Endothelial cell of umbilical vein (primary cell): Measurements from ENCODE around the gene MGAT5B. TPM values are rescaled to one million over a fixed set of nuclear protein-coding genes. Genes with fewer than 3 reads are reported as not detected.

Experiments used
- BruUV-seq: library from RNA; stranded (reverse); fragments of 400-500 nt; replicated peaks from 2 replicates; lab custom pipeline; 2021; lab: Mats Ljungman, UMichigan
- CTCF ChIA-PET: fragments of 300-600, 350-600 bp; sonication (Branson Sonifier 250); formaldehyde crosslinking; loops from one replicate; lab custom pipeline; 2021; ENCODE audit warnings: antibody characterized with exemption, inconsistent platforms; lab: Charles Lee
- POLR2A ChIA-PET: fragments of 300-600, 350-600 bp; sonication (Branson Sonifier 250); formaldehyde crosslinking; loops from one replicate; lab custom pipeline; 2021; ENCODE audit warnings: antibody characterized with exemption, inconsistent platforms; lab: Charles Lee
- DNase-seq: peaks from one replicate; pipeline ENCODE4 v3.0.0-alpha.2; 2011; ENCODE audit warnings: low read depth, low spot score
- FAIRE-seq: peaks from 2 replicates; lab custom pipeline; 2011; peaks lifted over from hg19 to GRCh38; lab: Jason Lieb, UNC
- H2AFZ ChIP-seq: 2 replicates; pipeline ENCODE4 v1.6.0; 2012; ENCODE audit warnings: low read depth, low read length, control low read depth, inconsistent platforms
- H3K27ac ChIP-seq: 2 replicates; pipeline ENCODE4 v1.5.1; 2011; ENCODE audit warnings: low read depth, mild to moderate bottlenecking, control low read depth, low read length, moderate library complexity; ENCODE audit not compliant: insufficient read depth
- H3K27me3 ChIP-seq, 2 experiments: 2 replicates each; pipeline versions ENCODE4 v1.6.0 to v1.6.1; 2011; ENCODE audit warnings: low read length in 2 of 2, mixed read lengths in 1 of 2; ENCODE audit not compliant: control insufficient read depth in 2 of 2, insufficient read depth in 2 of 2
- H3K36me3 ChIP-seq, 2 experiments: 2 replicates in 1 of 2; 3 replicates in 1 of 2; pipeline ENCODE4 v1.5.1; 2011; ENCODE audit warnings: low read length in 2 of 2, mild to moderate bottlenecking in 1 of 2, moderate library complexity in 1 of 2; ENCODE audit not compliant: control insufficient read depth in 2 of 2, insufficient read depth in 2 of 2; ENCODE audit errors: extremely low read depth in 1 of 2
- H3K4me1 ChIP-seq: 3 replicates; pipeline ENCODE4 v1.5.1; 2011; ENCODE audit warnings: mild to moderate bottlenecking, low read length; ENCODE audit not compliant: control insufficient read depth, insufficient read depth; ENCODE audit errors: extremely low read depth
- H3K4me2 ChIP-seq: 2 replicates; pipeline ENCODE4 v1.6.1; 2011; ENCODE audit warnings: low read length, control low read depth, mixed read lengths; ENCODE audit not compliant: insufficient read depth
- H3K4me3 ChIP-seq, 3 experiments: fragments of 200-600 bp in 1 of 3; sonication (generic), shearing (Covaris generic) in 1 of 3; replicated peaks in 1 of 3; 2 replicates each; pipeline ENCODE4 v1.5.1; 2011 to 2016; ENCODE audit warnings: control low read depth in 3 of 3, low read length in 3 of 3, mild to moderate bottlenecking in 2 of 3, inconsistent platforms in 1 of 3, low read depth in 1 of 3, moderate library complexity in 1 of 3; ENCODE audit not compliant: insufficient read depth in 1 of 3
- H3K79me2 ChIP-seq: 2 replicates; pipeline ENCODE4 v1.6.0; 2012; ENCODE audit warnings: low read length, inconsistent platforms; ENCODE audit not compliant: control insufficient read depth, insufficient read depth
- H3K9ac ChIP-seq: replicated peaks from 2 replicates; pipeline ENCODE3; 2011; ENCODE audit warnings: low read length, control low read depth; ENCODE audit not compliant: insufficient read depth; ENCODE audit errors: extremely low read depth
- H3K9me1 ChIP-seq: replicated peaks from 3 replicates; pipeline ENCODE4 v1.6.0; 2011; ENCODE audit warnings: mild to moderate bottlenecking, low read length; ENCODE audit not compliant: control insufficient read depth, insufficient read depth; ENCODE audit errors: extremely low read depth
- H3K9me3 ChIP-seq: replicated peaks from 2 replicates; pipeline ENCODE4 v1.5.1; 2012; ENCODE audit warnings: low read length, inconsistent platforms; ENCODE audit not compliant: control insufficient read depth, insufficient read depth
- H4K20me1 ChIP-seq: replicated peaks from 2 replicates; pipeline ENCODE3; 2011; ENCODE audit warnings: mild to moderate bottlenecking, low read length; ENCODE audit not compliant: control insufficient read depth, insufficient read depth; ENCODE audit errors: extremely low read depth
- CTCF ChIP-seq, 2 donors: IDR thresholded peaks; 1 replicate in 1 of 2; 2 replicates in 1 of 2; pipeline ENCODE4 v1.5.1; 2011; ENCODE audit warnings: low read length in 2 of 2, mild to moderate bottlenecking in 2 of 2, moderate library complexity in 2 of 2, control low read depth in 1 of 2, inconsistent platforms in 1 of 2, low read depth in 1 of 2; ENCODE audit not compliant: insufficient read depth in 1 of 2; ENCODE audit errors: extremely low read depth in 1 of 2
- EZH2 ChIP-seq: IDR thresholded peaks from 2 replicates; pipeline ENCODE4 v1.6.1; 2012; ENCODE audit warnings: borderline replicate concordance, low read depth, mild to moderate bottlenecking, moderate library complexity, low read length, inconsistent platforms; ENCODE audit not compliant: severe bottlenecking
- FOS ChIP-seq: IDR thresholded peaks from 2 replicates; pipeline ENCODE4 v1.6.1; 2011; ENCODE audit warnings: mild to moderate bottlenecking, low read length, moderate library complexity, borderline replicate concordance; ENCODE audit not compliant: insufficient read depth
- GATA2 ChIP-seq: IDR thresholded peaks from 2 replicates; pipeline ENCODE4 v1.7.0; 2011; ENCODE audit warnings: low read depth, mild to moderate bottlenecking, moderate library complexity, mixed read lengths, low read length; ENCODE audit not compliant: insufficient read length, insufficient read depth
- JUN ChIP-seq: IDR thresholded peaks from 2 replicates; pipeline ENCODE4 v1.6.1; 2011; ENCODE audit warnings: borderline replicate concordance, low read depth; ENCODE audit not compliant: insufficient read length, insufficient read depth
- MYC ChIP-seq: IDR thresholded peaks from one replicate; pipeline ENCODE4 v1.6.1; 2011; ENCODE audit warnings: mild to moderate bottlenecking, low read depth, low read length
- POLR2A ChIP-seq: IDR thresholded peaks from 2 replicates; pipeline ENCODE4 v1.6.1; 2012; ENCODE audit warnings: low read depth, mild to moderate bottlenecking, control low read depth, low read length
- POLR2AphosphoS5 ChIP-seq: IDR thresholded peaks from 2 replicates; pipeline ENCODE4 v1.6.1; 2012; ENCODE audit warnings: low read depth, mild to moderate bottlenecking, control low read depth, low read length, moderate library complexity; ENCODE audit not compliant: insufficient read depth
- dilution Hi-C: fragments of 300-500 bp; cut with MboI; formaldehyde crosslinking; loops from one replicate; pipeline ENCODE4 v1.15.0; 2019; ENCODE audit warnings: low sequenced_read_pairs; ENCODE audit not compliant: extremely low pct_ligation_motif_present
- intact Hi-C: fragments of 100-400 bp; cut with micrococcal nuclease; formaldehyde crosslinking; loops from one replicate; pipeline ENCODE4 v1.10.0; 2022
- polyA plus RNA-seq, 4 experiments: library from polyadenylated mRNA; depleted of rRNA in 3 of 4; stranded (reverse) in 3 of 4; unstranded in 1 of 4; fragments of >200 nt; gene quantifications; 2 replicates each; pipeline versions ENCODE4 v1.2.1 to v1.2.3, GENCODE V29; 2011 to 2012; ENCODE audit warnings: missing spikeins in 1 of 4
- total RNA-seq: library from RNA; stranded (reverse); gene quantifications from 2 replicates; pipeline ENCODE4 v1.2.3, GENCODE V29; 2021
- TF ChIP-seq, protein P1 (sequence below): IDR thresholded peaks from 2 replicates; pipeline ENCODE4 v1.6.1; 2011; ENCODE audit not compliant: insufficient read depth, insufficient read length

The MGAT5B gene
- total and polyA plus RNA-seq, 2 donors (not counting 3 experiments of a cell fraction or from before 2014, with no cell fraction given): 1.7 to 2.1 TPM

GRCh38 chr17:76996741-76997694, 128.8 kb downstream of the MGAT5B start:
- Histone ChIP-seq H3K4me1 (no peaks in the 10 kb centered on the region), H3K79me2 (no peaks in the 10 kb centered on the region), H2AFZ (no peak overlapping the region), H3K4me3 (no peak overlapping the region), H3K9me1 (no peaks in the 10 kb centered on the region), H3K27ac (no peak overlapping the region), H4K20me1 (no peaks in the 10 kb centered on the region), H3K9me3 (no peaks in the 10 kb centered on the region), H3K27me3 (peaks cover 9% of the 10 kb centered on the region in 2 experiments), H3K4me2 (no peak overlapping the region), H3K36me3 (no peaks in the 10 kb centered on the region), H3K9ac (no peak overlapping the region)
- no TSS peak for BruUV-seq
- intact Hi-C loops (no loop called here), dilution Hi-C loops (no loop called here)
- TF ChIP-seq EZH2: no peak
- ChIA-PET POLR2A (no interaction called here), CTCF (interaction anchor here (6.0 kb wide), 1 partner anchor 59 kb away, joined by 22 read pairs; no protein-coding TSS in a partner anchor)
- FAIRE-seq: no peak
- DNase-seq: no peak

DNA sequence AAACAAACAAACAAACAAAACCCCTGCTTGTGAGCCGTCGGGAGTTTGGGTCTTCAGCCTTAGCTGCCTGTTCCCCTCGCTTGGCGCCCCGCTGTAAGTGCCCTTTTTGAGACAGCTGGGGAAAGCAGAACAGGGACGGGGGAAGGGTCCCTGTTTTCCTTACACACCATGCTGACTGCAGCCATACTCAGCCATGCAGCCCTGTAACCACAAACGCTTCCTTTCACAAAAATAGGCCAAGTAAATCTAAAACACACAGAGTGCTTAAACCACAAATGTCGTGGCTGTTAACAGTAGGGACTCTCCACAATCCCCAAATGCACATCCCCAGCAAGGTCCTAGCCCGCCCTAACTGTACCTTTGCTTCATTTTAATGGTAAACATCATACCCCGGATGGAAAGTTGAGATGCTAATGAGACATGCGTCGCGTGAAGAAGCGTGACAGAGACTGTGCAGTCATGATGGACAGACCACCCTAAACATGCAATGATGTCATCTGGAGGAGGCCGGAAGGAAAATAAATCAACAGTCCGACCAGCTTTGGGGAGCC, 129.9 kb downstream of the MGAT5B start:
- Histone ChIP-seq H3K79me2 (no peaks in the 10 kb centered on the region), H3K4me2 (no peak overlapping the region), H3K4me1 (no peaks in the 10 kb centered on the region), H3K27me3 (peaks cover 7 to 8% of the 10 kb centered on the region in 2 experiments), H2AFZ (no peak overlapping the region), H3K9ac (no peak overlapping the region), H3K9me1 (no peaks in the 10 kb centered on the region), H3K27ac (no peak overlapping the region), H4K20me1 (no peaks in the 10 kb centered on the region), H3K4me3 (no peak overlapping the region), H3K9me3 (no peaks in the 10 kb centered on the region), H3K36me3 (no peaks in the 10 kb centered on the region)
- CTCF ChIA-PET: no interaction called here
- DNase-seq: no peak
- intact Hi-C loops (no loop called here), dilution Hi-C loops (no loop called here)
- FAIRE-seq: no peak
- POLR2A ChIA-PET: no interaction called here
- TF ChIP-seq POLR2A (no peak), POLR2AphosphoS5 (no peak), GATA2 (no peak), FOS (no peak), EZH2 (no peak), CTCF (IDR thresholded peaks at IDR 0.05; ENCODE audit: extremely low read depth in 1 of 2, insufficient read depth in 1 of 2, low read depth in 1 of 2, low read length in 2 of 2) (no peak), MYC (no peak), JUN (no peak)
- TF ChIP-seq, protein P1, sequence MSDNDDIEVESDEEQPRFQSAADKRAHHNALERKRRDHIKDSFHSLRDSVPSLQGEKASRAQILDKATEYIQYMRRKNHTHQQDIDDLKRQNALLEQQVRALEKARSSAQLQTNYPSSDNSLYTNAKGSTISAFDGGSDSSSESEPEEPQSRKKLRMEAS: no peak
- BruUV-seq: no TSS peak
